Mucosa of stomach (tissue), 1 donor: Measurements from ENCODE around the gene MAPK1.
"Not testable (repeated sequence)": the region's sequence is repeated elsewhere in the genome, so short reads cannot be mapped to it uniquely, and the experiment has no call there.

Source experiments
- H3K27me3 ChIP-seq: one replicate; pipeline ENCODE4 v1.7.0; 2013; ENCODE audit warnings: mild to moderate bottlenecking, low read length; ENCODE audit not compliant: control insufficient read depth, insufficient read depth
- H3K36me3 ChIP-seq: one replicate; pipeline ENCODE4 v1.7.0; 2013; ENCODE audit warnings: low read length; ENCODE audit not compliant: control insufficient read depth, insufficient read depth
- H3K4me1 ChIP-seq: one replicate; pipeline ENCODE4 v1.7.0; 2013; ENCODE audit warnings: mild to moderate bottlenecking, low read length; ENCODE audit not compliant: control insufficient read depth, insufficient read depth
- H3K4me3 ChIP-seq: one replicate; pipeline ENCODE4 v1.7.0; 2013; ENCODE audit warnings: low read length
- H3K9ac ChIP-seq: one replicate; pipeline ENCODE4 v1.7.0; 2013; ENCODE audit warnings: mild to moderate bottlenecking, low read length, moderate library complexity
- H3K9me3 ChIP-seq: one replicate; pipeline ENCODE4 v1.7.0; 2013; ENCODE audit warnings: mild to moderate bottlenecking, low read length, moderate library complexity; ENCODE audit not compliant: control insufficient read depth
- donor health status: Pancreatic carcinoma.

The MAPK1 gene

DNA sequence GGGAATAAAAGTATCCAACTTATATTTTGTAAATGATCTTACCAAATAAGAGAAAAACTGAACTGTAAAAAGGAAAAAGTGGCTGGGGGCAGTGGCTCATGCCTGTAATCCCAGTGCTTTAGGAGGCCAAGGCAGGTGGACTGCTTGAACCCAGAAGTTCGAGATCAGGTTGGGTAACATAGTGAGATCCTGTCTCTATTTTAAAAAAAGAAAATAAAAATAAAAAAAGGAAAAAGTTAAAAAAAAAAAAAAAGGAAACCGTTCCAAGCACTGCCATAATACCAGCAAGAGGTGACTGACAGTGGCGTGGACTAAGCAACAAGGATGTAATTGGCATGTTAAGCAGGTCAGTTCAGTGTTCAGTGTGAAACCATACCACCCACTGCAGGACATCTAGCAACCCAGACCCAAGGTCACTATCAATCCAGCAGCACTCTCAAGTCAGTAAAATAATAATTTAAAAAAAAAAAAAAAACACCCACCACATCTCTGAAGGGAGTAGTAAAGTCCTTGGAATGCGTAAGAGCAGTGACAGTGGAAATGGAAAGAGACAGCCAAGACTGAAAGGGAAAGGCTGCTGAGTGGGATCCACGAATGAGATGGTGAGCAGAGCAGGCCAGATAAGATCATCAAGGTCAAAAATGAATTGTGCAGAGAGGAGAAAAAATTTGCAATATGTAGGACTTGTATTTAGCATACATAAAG lies 43.6 kb downstream of the MAPK1 start:
- no peak overlapping the region for H3K9ac ChIP-seq
- no peak overlapping the region for H3K4me3 ChIP-seq
- no peaks in the 10 kb centered on the region for H3K9me3 ChIP-seq
- peaks cover 5% of the 10 kb centered on the region for H3K4me1 ChIP-seq
- H3K27me3 ChIP-seq = no peaks in the 10 kb centered on the region
- no peaks in the 10 kb centered on the region for H3K36me3 ChIP-seq

DNA sequence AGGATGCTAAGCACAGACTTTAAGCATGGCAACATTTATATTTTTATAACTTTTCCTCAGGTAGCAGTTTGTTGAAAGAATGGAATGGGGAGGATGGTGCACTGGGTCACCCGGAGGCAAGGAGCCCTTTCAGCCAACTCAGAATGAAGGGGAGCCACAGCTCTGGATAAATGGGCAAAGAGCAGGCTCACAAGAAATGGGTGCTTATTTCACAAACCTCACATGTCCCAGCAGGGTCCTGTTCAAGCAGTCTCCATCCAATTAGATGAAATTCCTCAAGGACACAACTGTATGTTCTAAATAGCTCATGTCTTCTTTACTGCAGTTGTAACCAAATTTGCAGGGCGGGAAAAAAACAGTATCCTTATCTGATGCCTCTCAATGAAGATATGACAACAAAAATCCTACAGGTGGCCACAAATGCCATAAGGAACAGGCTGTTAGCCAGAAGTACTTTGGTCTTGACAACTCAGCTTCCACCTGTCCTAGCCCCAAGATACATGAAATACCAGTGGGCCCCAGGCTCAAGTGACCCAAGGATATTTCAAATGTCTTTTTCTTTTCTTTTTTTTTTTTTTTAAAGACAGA lies 48.2 kb downstream of the MAPK1 start:
- H3K36me3 ChIP-seq = no peaks in the 10 kb centered on the region
- no peaks in the 10 kb centered on the region for H3K9me3 ChIP-seq
- no peak overlapping the region for H3K4me3 ChIP-seq
- peaks cover 13% of the 10 kb centered on the region for H3K4me1 ChIP-seq
- H3K27me3 ChIP-seq = no peaks in the 10 kb centered on the region
- H3K9ac ChIP-seq = no peak overlapping the region

DNA sequence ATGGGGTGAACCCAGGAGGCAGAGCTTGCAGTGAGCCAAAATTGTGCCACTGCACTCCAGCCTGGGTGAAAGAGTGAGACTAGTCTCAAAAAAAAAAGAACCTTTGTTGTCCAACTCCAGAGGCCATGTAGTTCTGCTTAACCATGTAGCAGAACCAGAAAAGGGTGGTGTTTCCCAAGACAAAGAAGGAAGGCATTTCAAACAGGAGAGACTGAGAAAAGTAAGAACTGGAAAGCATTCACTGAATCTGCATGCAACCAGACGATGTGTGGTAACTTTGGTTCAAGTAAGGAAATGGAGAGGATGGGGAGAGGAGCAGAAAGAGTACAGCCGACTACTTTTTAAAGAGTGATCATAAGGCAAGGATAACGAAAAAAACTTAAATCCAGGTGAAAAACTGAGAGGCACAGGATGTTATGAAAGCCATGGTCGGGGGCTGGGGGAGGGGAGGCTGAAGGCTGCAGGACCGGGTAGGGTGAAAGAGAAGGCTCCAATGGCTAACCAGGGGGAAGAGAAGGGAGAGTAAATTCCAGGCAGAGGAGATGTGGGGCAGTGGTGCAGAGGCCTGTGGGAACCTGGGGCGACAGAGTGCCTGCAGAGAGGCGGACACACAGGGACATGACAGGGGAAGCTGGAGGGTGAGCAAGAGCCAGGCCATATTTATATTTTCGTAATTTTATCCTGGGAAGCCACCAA lies 48.8 kb downstream of the MAPK1 start:
- H3K36me3 ChIP-seq = no peaks in the 10 kb centered on the region
- no peaks in the 10 kb centered on the region for H3K27me3 ChIP-seq
- H3K9me3 ChIP-seq = no peaks in the 10 kb centered on the region
- no peak overlapping the region for H3K4me3 ChIP-seq
- peaks cover 14% of the 10 kb centered on the region for H3K4me1 ChIP-seq
- H3K9ac ChIP-seq = no peak overlapping the region

DNA sequence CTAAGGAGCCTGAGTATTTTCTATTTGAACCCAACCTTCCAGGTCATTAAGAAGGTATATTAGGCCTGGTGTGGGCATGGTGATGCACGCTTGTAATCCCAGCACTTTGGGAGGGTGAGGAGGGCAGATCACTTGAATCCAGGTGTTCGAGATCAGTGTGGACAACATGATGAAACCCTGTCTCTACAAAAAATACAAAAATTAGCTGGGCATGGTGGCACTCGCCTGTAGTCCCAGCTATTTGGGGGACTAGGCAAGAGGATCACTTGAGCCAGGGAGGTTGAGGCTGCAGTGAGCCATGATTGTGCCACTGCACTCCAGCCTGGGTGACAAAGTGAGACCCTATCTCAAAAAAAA lies 50.0 kb downstream of the MAPK1 start:
- H3K4me3 ChIP-seq, H3K27me3 ChIP-seq, H3K9ac ChIP-seq, H3K9me3 ChIP-seq, H3K36me3 ChIP-seq: not testable (repeated sequence)
- peaks cover 21% of the 10 kb centered on the region for H3K4me1 ChIP-seq

DNA sequence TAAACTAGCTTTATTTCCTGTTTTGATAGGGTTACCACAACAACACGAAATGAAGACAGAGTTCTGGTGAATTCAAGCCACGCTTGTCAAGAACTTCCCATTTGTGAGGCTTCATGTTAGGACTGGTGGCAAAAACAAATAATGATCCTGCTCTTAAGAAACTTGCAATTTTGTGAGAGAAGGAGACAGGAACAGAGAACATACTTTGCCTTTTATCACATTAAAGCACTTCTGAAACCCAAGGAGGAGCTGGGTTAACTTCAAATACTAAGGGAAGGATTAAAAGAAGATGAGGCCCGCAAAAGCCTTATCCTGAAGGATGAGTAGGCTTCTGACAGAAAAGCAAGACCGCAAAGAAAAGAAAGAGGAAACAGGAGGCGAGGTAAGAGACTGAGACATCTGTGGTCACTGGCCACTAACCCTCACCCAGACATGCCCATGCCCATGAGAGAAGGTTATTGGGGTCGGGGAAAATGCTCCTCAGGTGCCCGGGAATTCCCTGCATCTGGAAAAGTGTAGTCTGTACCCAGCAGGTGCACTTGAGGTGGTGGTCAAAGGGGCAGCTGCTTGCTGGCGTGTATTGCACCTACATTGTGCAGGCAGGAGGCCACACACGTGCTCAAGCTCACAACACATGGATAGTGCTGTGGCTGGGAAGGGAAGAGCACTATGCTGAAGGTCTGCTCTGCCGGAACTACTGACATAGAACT lies 50.5 kb downstream of the MAPK1 start:
- peaks cover 21% of the 10 kb centered on the region for H3K4me1 ChIP-seq
- H3K4me3 ChIP-seq = no peak overlapping the region
- H3K36me3 ChIP-seq = no peaks in the 10 kb centered on the region
- H3K27me3 ChIP-seq = no peaks in the 10 kb centered on the region
- H3K9ac ChIP-seq = no peak overlapping the region
- H3K9me3 ChIP-seq = no peaks in the 10 kb centered on the region

DNA sequence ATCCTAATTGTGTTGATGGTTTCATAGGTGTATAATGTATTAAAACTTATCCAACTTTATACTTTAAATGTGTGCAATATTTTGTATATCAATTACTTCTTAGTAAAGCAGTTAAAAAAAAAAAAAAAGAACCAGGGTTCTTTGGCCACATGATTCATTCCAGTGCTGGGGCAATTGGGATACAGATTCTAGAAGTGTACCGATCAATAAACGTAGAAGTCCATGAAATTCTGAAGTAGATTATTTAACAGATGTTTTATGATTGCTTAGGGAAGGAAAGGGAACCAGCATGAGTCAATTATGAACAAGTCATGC lies 51.0 kb downstream of the MAPK1 start:
- no peak overlapping the region for H3K9ac ChIP-seq
- H3K4me3 ChIP-seq = no peak overlapping the region
- H3K9me3 ChIP-seq = no peaks in the 10 kb centered on the region
- no peaks in the 10 kb centered on the region for H3K36me3 ChIP-seq
- peaks cover 21% of the 10 kb centered on the region for H3K4me1 ChIP-seq
- H3K27me3 ChIP-seq = no peaks in the 10 kb centered on the region

DNA sequence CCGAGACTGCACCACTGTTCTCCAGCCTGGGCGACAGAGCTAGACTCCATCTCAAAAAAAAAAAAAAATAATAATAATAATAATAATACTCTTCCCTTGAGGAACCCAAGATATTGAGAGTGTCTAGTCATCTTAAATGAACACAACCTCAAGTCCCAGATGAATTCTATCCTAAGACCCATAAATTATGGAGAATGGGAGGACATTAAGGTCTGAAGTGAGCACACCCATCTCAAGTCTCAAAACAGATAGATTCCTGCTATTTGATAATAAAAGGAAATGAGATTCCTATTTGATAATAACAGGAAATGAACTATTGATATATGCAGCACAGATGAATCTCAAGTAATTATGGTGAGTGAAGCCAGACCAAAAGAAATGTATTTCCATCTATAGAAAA lies 51.5 kb downstream of the MAPK1 start:
- Histone ChIP-seq H3K9ac (no peak overlapping the region), H3K36me3 (no peaks in the 10 kb centered on the region), H3K9me3 (no peaks in the 10 kb centered on the region), H3K4me1 (peaks cover 21% of the 10 kb centered on the region), H3K4me3 (no peak overlapping the region), H3K27me3 (no peaks in the 10 kb centered on the region)

DNA sequence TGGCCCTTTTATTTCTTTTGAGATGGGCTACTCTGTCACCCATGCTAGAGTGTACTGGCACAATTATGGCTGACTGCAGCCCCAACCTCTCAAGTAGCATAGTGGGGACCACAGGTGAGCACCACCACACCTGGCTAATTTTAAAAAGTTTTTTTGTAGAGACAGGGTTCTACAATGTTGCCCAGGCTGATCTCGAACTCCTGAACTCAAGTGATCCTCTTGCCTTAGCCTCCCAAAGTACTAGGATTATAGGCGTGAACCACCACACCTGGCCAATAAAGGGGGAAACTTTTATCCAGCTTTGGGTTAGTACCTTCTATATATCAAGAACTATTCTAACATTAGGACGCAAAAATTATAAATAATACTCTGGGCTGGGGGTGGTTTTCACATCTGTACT lies 52.1 kb downstream of the MAPK1 start:
- H3K9ac ChIP-seq = no peak overlapping the region
- H3K4me1 ChIP-seq = peaks cover 21% of the 10 kb centered on the region
- H3K4me3 ChIP-seq = no peak overlapping the region
- no peaks in the 10 kb centered on the region for H3K9me3 ChIP-seq
- H3K36me3 ChIP-seq = no peaks in the 10 kb centered on the region
- no peaks in the 10 kb centered on the region for H3K27me3 ChIP-seq

DNA sequence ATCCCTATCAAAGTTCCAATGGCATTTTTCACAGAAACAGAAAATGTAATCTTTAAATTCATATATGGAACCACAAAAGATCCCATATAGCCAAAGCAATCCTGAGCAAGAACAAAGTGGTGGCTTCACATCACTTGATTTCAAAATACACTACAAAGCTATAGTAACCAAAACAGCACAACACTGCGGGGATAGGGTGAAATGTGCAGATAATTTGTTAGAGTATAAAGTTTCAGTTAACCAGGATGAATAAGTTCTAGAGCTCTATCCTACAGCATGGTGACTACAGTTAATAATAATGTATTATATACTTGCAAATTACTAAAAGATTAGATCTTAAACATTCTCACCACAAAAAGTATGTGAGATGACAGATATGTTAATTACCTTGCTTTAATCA lies 55.5 kb downstream of the MAPK1 start:
- Histone ChIP-seq H3K4me1 (peaks cover 20% of the 10 kb centered on the region), H3K9ac (no peak overlapping the region), H3K27me3 (no peaks in the 10 kb centered on the region), H3K36me3 (peaks cover 4% of the 10 kb centered on the region), H3K4me3 (no peak overlapping the region), H3K9me3 (no peaks in the 10 kb centered on the region)

DNA sequence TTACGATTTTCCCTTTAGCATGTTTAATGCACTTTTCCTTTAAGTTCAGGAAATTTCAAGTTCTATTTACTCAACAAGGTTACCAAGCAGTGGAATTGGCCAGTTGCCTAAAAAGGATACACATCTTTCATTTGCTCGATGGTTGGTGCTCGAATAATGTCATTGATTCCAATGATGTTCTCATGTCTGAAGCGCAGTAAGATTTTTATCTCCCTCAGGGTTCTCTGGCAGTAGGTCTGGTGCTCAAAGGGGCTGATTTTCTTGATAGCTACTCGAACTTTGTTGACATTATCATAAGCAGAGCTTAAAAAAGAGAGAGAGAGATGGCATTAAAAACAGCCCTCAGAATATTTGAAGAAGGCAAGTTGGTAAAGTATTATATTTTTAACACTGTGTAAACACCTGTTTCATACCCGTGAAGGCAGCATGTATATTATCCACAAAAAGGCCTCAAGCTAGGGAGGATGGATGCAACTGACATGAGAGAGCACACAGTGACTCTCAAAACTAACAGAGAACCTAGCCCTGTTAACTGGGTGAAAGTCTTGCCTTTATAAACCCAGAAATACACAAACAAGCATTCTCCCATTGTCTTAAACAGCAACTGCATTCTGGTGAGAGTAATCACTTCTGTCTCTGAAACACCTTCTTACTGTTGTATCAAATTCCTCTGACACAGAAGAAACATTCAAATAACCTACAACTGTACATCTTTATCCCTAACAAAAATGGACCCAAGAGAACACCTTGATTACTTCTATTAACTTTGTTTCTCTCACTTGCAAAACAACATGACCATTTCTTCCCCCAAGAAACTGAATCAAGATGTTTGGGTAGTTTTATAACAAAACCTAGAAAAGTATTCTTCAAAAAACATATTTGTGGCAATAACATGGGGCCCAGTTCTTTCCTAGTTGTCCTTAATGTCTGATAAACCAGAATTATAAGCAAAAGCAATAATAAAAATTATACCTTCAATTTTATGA lies 59.6 kb downstream of the MAPK1 start:
- H3K4me1 ChIP-seq = peaks cover 10% of the 10 kb centered on the region
- H3K9ac ChIP-seq = no peak overlapping the region
- peaks cover 4% of the 10 kb centered on the region for H3K36me3 ChIP-seq
- H3K9me3 ChIP-seq = no peaks in the 10 kb centered on the region
- no peaks in the 10 kb centered on the region for H3K27me3 ChIP-seq
- H3K4me3 ChIP-seq = no peak overlapping the region

DNA sequence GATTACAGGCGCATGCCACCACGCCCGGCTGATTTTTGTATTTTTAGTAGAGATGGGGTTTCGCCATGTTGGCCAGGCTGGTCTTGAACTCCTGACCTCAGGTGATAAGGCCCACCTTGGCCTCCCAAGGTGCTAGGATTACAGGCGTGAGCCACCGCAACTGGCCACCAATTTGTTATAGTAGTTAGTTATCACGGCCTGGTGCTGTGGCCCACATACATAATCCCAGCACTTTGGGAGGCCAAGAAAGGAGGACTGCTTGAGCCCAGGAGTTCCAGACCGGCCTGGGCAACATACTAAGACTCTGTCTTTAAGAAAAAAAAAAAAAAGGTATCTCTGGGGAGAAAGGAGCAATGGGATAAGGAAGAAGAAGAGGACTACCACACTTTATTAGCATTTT lies 62.1 kb downstream of the MAPK1 start:
- not testable (repeated sequence) for H3K4me3 ChIP-seq, H3K9ac ChIP-seq, H3K9me3 ChIP-seq, H3K27me3 ChIP-seq, H3K36me3 ChIP-seq
- H3K4me1 ChIP-seq = peaks cover 10% of the 10 kb centered on the region
